Stimulated activated CD8-positive, alpha-beta memory T cell treated with anti-CD3 and anti-CD28 coated beads, Interleukin-2, amount 100 ng/mL, for 1 hour (primary cell): Measurements from ENCODE around the gene SLC39A6.
"Not testable (repeated sequence)": the region's sequence is repeated elsewhere in the genome, so short reads cannot be mapped to it uniquely, and the experiment has no call there.

Experiments
- DNase-seq, 2 donors: peaks; one replicate each; pipeline ENCODE4 v3.0.0-alpha.2; 2020; ENCODE audit warnings: low read depth in 2 of 2

Gene SLC39A6

GRCh38 chr18:36129300-36130038 is at the start of gene SLC39A6, which contains the start of gene ELP2:
Gene SLC39A6, minus strand, starts transcription at chr18:36129340. Its CDS starts 2,333 bp downstream, at chr18:36127007.
Gene ELP2, plus strand, starts transcription at chr18:36129899. Its CDS starts 35 bp downstream, at chr18:36129934.
- DNase-seq = peak; percentile 92 to 94

- DNase-seq = no peak
These were observed 48.8 kb upstream of the SLC39A6 start for GRCh38 chr18:36177913-36178312.

DNA sequence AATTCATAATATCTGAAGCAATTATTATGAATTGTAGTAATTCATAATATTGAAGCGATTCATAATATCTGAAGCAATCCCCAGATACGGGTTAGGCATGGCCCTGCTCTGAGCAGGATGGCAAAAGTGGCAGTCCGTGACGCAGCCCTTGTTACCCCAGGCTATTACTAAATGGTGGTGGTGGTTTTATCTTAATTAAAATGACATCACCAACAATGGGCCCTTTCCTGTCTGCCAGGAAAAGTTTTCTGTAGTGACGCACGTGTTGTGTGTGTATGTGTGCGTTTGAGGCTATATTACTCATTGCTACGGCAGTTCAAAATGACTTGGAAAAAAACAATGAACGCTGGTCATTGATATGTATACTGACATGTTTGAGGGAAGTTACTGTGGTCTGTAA is 47.6 kb upstream of the SLC39A6 start:
- DNase-seq = no peak

DNA sequence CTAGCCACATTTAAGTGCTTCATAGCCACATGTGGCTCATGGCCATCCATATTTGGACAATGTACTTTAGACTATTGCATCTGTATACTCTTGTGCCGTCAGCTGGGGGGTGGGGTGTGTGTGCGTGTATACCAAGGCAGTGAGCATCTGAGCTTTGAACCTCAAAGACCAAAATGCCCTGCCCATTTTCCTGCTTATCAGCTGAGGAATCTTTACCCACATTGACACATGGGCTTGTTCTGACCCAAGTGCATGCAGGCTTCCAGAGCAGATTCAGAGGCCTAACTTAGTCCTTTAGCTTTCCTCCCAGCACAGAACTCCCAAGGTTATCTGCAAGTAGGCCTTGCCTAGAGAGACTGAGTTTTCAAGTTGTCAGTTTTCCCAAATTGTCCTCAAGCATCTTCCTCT is 47.0 kb upstream of the SLC39A6 start:
- no peak for DNase-seq

- no peak for DNase-seq
These were observed 46.3 kb upstream of the SLC39A6 start for GRCh38 chr18:36175481-36175880.

DNA sequence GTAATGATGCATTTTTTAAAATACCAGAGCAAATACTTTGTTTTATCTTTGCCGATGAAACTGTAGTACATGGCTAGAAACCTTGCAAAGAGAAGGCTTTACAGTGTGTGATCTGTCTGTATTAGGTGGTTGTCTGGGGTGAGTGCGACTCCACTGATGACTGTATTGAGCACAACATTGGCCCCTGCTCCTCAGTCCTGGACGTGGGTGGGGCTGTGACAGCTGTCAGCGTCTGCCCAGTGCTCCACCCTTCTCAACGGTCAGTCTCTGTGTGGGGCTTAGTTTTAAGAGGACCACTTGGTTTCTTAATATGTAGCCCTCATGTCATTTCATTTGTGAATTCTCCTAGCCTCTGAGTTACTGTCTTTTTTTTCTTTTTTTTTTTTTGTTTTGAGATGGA is 40.8 kb upstream of the SLC39A6 start:
- DNase-seq = no peak

DNA sequence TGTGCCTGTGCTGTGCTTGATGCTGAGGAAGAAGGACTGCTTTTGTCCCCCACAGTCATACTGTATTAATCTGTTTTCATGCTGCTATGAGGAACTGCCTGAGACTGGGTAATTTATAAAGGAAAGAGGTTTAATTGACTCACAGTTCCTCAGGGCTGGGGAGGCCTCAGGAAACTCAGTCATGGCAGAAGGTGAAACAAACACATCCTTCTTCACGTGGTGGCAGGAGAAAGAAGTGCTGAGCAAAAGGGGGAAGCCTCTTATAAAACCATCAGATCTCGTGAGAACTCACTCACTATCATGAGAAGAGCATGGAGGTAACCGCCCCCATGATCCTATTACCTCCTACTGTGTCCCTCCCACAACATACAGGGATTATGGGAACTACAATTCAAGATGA is 39.2 kb upstream of the SLC39A6 start:
- DNase-seq = not testable (repeated sequence)

GRCh38 chr18:36167692-36168218 is 38.6 kb upstream of the SLC39A6 start:
- DNase-seq = no peak

DNA sequence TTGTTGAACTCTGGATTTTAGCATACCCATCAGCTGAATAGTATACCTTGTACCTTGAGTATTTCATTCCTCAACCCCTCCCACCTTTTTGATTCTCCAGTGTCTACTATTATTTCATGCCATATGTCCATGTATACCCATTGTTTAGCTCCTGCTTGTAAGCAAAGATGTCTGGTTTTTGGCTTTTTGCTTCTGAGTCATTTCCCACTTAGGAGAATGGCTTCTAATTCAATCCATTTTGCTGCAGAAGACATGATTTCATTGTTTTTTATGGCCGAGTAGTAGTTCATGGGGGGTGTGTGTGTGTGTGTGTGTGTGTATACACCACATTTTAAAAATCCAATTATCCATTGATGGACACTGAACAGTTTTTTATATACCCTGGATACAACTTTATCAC is 33.8 kb upstream of the SLC39A6 start:
- DNase-seq = no peak

- no peak for DNase-seq
These were observed 31.8 kb upstream of the SLC39A6 start for GRCh38 chr18:36160959-36161371.

DNA sequence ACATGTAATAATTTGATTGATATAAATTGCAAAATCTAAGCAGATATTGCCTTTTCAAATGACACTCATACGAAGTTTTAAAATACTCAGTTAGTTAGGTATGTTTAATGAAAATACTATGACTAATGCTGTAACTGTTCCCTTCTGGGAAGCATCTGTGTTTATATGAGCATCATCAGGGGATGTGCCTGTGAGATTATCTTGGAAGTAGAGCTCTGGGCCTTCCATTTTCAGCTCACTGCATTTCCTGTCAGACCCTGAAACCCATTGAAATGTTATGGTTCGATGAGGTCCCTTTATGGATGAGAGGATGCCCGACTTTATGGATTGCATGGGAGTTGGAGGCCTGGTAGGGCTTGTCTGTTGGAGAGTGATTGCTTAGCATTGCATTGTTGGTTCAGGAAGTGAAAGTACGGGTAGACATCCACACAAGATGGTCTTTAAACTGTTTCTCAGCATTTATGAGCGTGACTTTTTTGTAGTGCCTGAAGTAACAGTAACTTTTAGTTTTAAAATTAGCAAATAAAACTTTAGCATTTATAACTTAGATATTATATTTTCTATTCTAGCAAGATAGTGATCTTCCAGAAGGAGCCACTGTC is 29.2 kb upstream of the SLC39A6 start:
- no peak for DNase-seq

- DNase-seq = no peak
These were observed 28.3 kb upstream of the SLC39A6 start for GRCh38 chr18:36157441-36157840.

DNA sequence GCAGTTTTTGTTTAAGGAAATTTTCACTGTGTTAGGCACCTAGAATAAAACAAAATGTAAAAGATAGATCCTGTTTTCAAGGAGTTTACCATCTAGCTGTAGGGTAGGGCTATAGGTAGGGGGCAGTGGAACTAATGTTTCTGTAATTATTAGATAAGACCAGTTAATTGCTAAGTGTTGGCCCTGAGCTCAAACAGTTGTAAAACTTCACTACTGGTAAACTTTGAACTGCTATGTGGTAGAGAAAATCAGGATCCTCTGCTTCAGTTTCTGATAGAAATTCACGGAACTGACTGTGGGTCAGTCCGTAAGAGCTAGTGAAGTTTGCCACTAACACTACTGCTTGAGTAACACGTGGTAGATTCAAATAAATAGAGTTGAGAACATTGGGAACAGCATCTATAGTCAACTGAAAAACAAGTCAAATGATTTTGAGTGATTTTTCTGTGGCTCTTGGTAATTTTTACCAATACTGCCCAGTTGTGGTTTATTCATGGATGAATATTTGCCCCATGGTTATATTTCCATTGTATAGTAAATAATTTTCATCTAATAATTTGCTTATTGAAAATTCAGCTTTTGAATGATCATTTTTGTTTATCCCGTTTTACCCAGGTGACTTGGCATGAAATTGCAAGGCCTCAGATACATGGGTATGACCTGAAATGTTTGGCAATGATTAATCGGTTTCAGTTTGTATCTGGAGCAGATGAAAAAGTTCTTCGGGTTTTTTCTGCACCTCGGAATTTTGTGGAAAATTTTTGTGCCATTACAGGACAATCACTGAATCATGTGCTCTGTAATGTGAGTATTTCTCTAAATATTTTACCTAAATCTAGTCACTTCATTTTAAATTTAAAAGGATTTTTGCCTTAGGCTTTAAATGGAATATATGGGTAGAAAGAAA is 27.0 kb upstream of the SLC39A6 start:
- no peak for DNase-seq

- DNase-seq = no peak
These were observed 24.6 kb upstream of the SLC39A6 start for GRCh38 chr18:36153771-36154170.

- no peak for DNase-seq
These were observed 24.1 kb upstream of the SLC39A6 start for GRCh38 chr18:36153203-36153602.

GRCh38 chr18:36152781-36153180 is 23.6 kb upstream of the SLC39A6 start:
- DNase-seq = no peak

DNA sequence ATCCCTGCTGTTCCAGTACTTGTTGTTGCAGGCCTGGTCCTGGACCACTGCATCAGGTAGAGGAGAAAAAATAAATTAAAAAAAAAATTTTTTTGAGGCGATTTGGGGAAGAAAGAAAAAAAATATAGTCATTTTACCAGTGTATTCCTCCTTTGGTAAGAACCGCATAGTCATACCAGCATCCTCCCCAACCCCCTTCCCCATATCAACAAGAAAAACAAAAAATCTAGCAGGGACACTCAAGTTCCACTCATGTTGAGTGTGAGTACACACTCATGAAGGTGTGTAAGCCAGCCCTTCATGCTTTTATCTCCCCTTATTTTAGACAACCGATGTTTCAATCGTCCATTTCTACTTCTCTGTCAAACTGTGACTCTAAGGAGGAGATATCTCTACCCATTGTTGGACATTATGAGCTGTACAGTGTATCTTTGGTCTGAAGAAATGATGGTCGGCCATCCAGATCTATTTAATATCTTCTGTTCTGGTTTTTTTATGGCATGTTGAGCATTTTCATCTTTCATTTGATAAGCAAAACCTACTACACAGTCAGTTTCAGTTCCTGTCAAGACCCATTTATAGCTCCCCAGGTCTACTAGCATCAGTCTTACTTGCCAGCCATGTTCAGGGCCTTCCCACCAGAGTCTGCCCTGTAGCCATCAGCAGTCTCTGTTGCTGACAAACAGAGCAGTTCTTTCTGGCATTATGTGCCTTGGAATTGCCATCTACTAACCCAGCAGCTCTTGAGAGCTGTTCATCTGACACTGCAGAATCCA is 20.6 kb upstream of the SLC39A6 start:
- DNase-seq = no peak

DNA sequence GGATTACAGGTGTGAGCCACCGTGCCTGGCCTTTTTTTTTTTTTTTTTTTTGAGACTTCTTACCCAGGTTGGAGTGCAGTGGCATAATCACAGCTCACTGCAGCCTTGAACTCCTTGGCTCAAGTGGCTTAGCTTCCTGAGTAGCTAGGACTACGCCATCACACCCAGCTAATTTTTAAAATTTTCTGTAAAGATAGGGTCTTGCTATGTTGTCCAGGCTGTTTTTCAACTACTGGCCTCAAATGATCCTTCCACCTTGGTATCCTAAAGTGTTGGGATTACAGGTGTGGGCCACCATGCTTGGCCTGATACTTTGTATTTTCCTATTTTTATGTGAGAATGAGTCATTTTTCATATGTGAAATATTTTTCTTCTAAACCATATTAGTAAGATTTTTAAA is 14.3 kb upstream of the SLC39A6 start:
- DNase-seq = no peak

GRCh38 chr18:36142751-36143150 is 13.6 kb upstream of the SLC39A6 start:
- no peak for DNase-seq

GRCh38 chr18:36141576-36141975 is 12.4 kb upstream of the SLC39A6 start:
- no peak for DNase-seq

- DNase-seq = no peak
These were observed 10.1 kb upstream of the SLC39A6 start for GRCh38 chr18:36139245-36139644.
